SK-N-SH (cell line): ENCODE data around the gene TENT5A. TPM values are rescaled to one million over a fixed set of nuclear protein-coding genes. Genes with fewer than 3 reads are reported as not detected.

Source experiments
- CTCF ChIA-PET: fragments of 300-600, 350-600 bp; formaldehyde crosslinking; extraction: SDS; loops from one replicate; lab custom pipeline; 2021; lab: Yijun Ruan, JAX
- POLR2A ChIA-PET: fragments of 350-600 bp; sonication (Branson Sonifier 250); formaldehyde crosslinking; extraction: SDS; loops from one replicate; lab custom pipeline; 2020; ENCODE audit warnings: antibody characterized with exemption, inconsistent platforms; lab: Yijun Ruan, JAX
- DNase-seq: peaks from one replicate; pipeline ENCODE4 v3.0.0; 2012
- H2AFZ ChIP-seq: fragments of 200-600 bp; sonication (generic); 2 replicates; pipeline ENCODE4 v1.8.1; 2016; ENCODE audit warnings: antibody characterized with exemption, mild to moderate bottlenecking, low read depth
- H3F3A ChIP-seq: fragments of 200-600 bp; sonication (generic); replicated peaks from 2 replicates; pipeline ENCODE3; 2016; ENCODE audit warnings: antibody characterized with exemption, mild to moderate bottlenecking; ENCODE audit not compliant: insufficient read depth
- H3K27ac ChIP-seq, 2 experiments: fragments of 200-500 bp in 1 of 2; fragments of 200-600 bp in 1 of 2; sonication (Bioruptor generic) in 1 of 2; sonication (generic), shearing (Covaris generic) in 1 of 2; 2 replicates each; pipeline versions ENCODE4 v1.5.1 to v1.6.1; 2014 to 2016; ENCODE audit warnings: low read depth in 2 of 2, inconsistent platforms in 1 of 2, low read length in 1 of 2, mild to moderate bottlenecking in 1 of 2, mixed read lengths in 1 of 2
- H3K27me3 ChIP-seq: fragments of 200-600 bp; sonication (generic), shearing (Covaris generic); 2 replicates; pipeline ENCODE4 v1.6.1; 2016; ENCODE audit warnings: mixed run types; ENCODE audit not compliant: insufficient read depth
- H3K36me3 ChIP-seq, 2 experiments: fragments of 200-500 bp in 1 of 2; fragments of 200-600 bp in 1 of 2; sonication (Bioruptor generic) in 1 of 2; sonication (generic) in 1 of 2; replicated peaks in 1 of 2; 2 replicates each; pipeline versions ENCODE3 to v1.5.1; 2014 to 2016; ENCODE audit warnings: low read length in 1 of 2, mild to moderate bottlenecking in 1 of 2; ENCODE audit not compliant: insufficient read depth in 2 of 2, control insufficient read depth in 1 of 2
- H3K4me1 ChIP-seq, 2 experiments: fragments of 200-500 bp in 1 of 2; fragments of 200-600 bp in 1 of 2; sonication (Bioruptor generic) in 1 of 2; sonication (generic), shearing (Covaris generic) in 1 of 2; 2 replicates each; pipeline versions ENCODE4 v1.5.1 to v1.6.1; 2014 to 2016; ENCODE audit warnings: low read depth in 1 of 2, low read length in 1 of 2, mixed run types in 1 of 2; ENCODE audit not compliant: insufficient read depth in 2 of 2, control insufficient read depth in 1 of 2
- H3K4me2 ChIP-seq: fragments of 200-600 bp; sonication (generic), shearing (Covaris generic); 2 replicates; pipeline ENCODE4 v1.6.1; 2017; ENCODE audit warnings: mixed run types
- H3K4me3 ChIP-seq, 2 experiments: fragments of 200-500 bp in 1 of 2; fragments of 200-600 bp in 1 of 2; sonication (Bioruptor generic) in 1 of 2; sonication (generic), shearing (Covaris generic) in 1 of 2; 2 replicates each; pipeline versions ENCODE4 v1.5.1 to v1.8.1; 2014 to 2016; ENCODE audit warnings: low read depth in 2 of 2, inconsistent platforms in 1 of 2, low read length in 1 of 2, mild to moderate bottlenecking in 1 of 2, mixed read lengths in 1 of 2, moderate library complexity in 1 of 2
- H3K79me2 ChIP-seq: fragments of 200-600 bp; sonication (generic); 2 replicates; pipeline ENCODE4 v1.8.1; 2017; ENCODE audit warnings: mild to moderate bottlenecking; ENCODE audit not compliant: insufficient read depth
- H3K9ac ChIP-seq: fragments of 200-600 bp; sonication (generic); 2 replicates; pipeline ENCODE4 v1.6.1; 2017; ENCODE audit warnings: mixed run types
- H3K9me2 ChIP-seq: fragments of 200-600 bp; sonication (generic); 2 replicates; pipeline ENCODE4 v1.6.1; 2017; ENCODE audit warnings: mixed run types
- H3K9me3 ChIP-seq: fragments of 200-600 bp; sonication (generic); 2 replicates; pipeline ENCODE4 v1.6.1; 2017; ENCODE audit warnings: mixed run types, mild to moderate bottlenecking, moderate library complexity
- H4K20me1 ChIP-seq: fragments of 200-600 bp; sonication (generic); 2 replicates; pipeline ENCODE4 v1.6.1; 2017; ENCODE audit warnings: mild to moderate bottlenecking, mixed run types; ENCODE audit not compliant: insufficient read depth
- CHD2 ChIP-seq: fragments of 150-350 bp; IDR thresholded peaks from 2 replicates; pipeline ENCODE4 v1.6.1; 2018; ENCODE audit warnings: low read length; ENCODE audit not compliant: partially characterized antibody
- FOXM1 ChIP-seq: IDR thresholded peaks from 2 replicates; pipeline ENCODE4 v1.4.0; 2012; ENCODE audit warnings: low read depth, mild to moderate bottlenecking
- GATA2 ChIP-seq: sonication (generic); formaldehyde crosslinking; IDR thresholded peaks from 2 replicates; pipeline ENCODE4 v1.5.0; 2020; ENCODE audit warnings: mild to moderate bottlenecking, missing genetic modification reagents
- MEF2A ChIP-seq: IDR thresholded peaks from 2 replicates; pipeline ENCODE4 v1.4.0; 2012; ENCODE audit warnings: low read depth, borderline replicate concordance
- NRF1 ChIP-seq: IDR thresholded peaks from 2 replicates; pipeline ENCODE4 v1.6.1; 2012; ENCODE audit warnings: low read depth, mild to moderate bottlenecking, low read length
- PBX3 ChIP-seq: IDR thresholded peaks from 2 replicates; pipeline ENCODE4; 2012
- RCOR1 ChIP-seq: fragments of 150-350 bp; IDR thresholded peaks from 2 replicates; pipeline ENCODE4 v1.6.1; 2017; ENCODE audit warnings: antibody characterized with exemption, low read length
- RFX5 ChIP-seq: IDR thresholded peaks from 2 replicates; pipeline ENCODE4 v1.6.1; 2012; ENCODE audit warnings: mild to moderate bottlenecking, improper control_type of control experiment, low read length
- SIN3A ChIP-seq: IDR thresholded peaks from 2 replicates; pipeline ENCODE4 v1.6.1; 2012; ENCODE audit warnings: low read depth, mild to moderate bottlenecking, low read length, moderate library complexity, borderline replicate concordance
- SMC3 ChIP-seq: IDR thresholded peaks from 2 replicates; pipeline ENCODE4 v1.6.1; 2012; ENCODE audit warnings: low read depth, low read length, improper control_type of control experiment
- ZBTB33 ChIP-seq: IDR thresholded peaks from 2 replicates; pipeline ENCODE4 v1.4.0; 2012; ENCODE audit warnings: low read depth, borderline replicate concordance
- WGBS: methylation state at CpG from one replicate; pipeline ENCODE4 v1.1.6; 2017; ENCODE audit warnings: low lambda C conversion rate; 5-methylcytosine and 5-hydroxymethylcytosine counted together
- polyA plus RNA-seq, 3 experiments: library from polyadenylated mRNA; depleted of rRNA; stranded (reverse); fragments of >200 nt; gene quantifications; 2 replicates each; pipeline ENCODE4 v1.2.3, GENCODE V29; 2012
- TF ChIP-seq, protein P1 (sequence below): IDR thresholded peaks from 2 replicates; pipeline ENCODE4 v1.4.0; 2012; ENCODE audit warnings: low read depth, borderline replicate concordance
- TF ChIP-seq, protein P2 (sequence below): IDR thresholded peaks from 2 replicates; pipeline ENCODE4 v1.4.0; 2012; ENCODE audit warnings: low read depth

Gene TENT5A
- polyA plus RNA-seq, 1 of the 3 experiments (the other 2 are of a cell fraction) = 4.9 TPM

GRCh38 chr6:81770381-81770780 is 17.9 kb upstream of the TENT5A start:
- POLR2A ChIA-PET = no interaction called here
- no peak for DNase-seq
- Histone ChIP-seq H3K9me3 (no peaks in the 10 kb centered on the region), H2AFZ (no peak overlapping the region), H3K27me3 (no peaks in the 10 kb centered on the region), H3K4me2 (no peak overlapping the region), H4K20me1 (no peaks in the 10 kb centered on the region), H3K36me3 (no peaks in the 10 kb centered on the region), H3K4me3 (no peak overlapping the region), H3K9me2 (no peaks in the 10 kb centered on the region), H3K27ac (no peak overlapping the region; a peak in 1 of 4 replicates), H3F3A (peaks cover 11% of the 10 kb centered on the region), H3K9ac (no peak overlapping the region), H3K4me1 (peaks cover 5 to 19% of the 10 kb centered on the region in 2 experiments), H3K79me2 (no peaks in the 10 kb centered on the region; the same call in 1 of the 2 replicates)
- 75% methylated on average over 1 of the region's 1 CpG for WGBS
- TF ChIP-seq GATA2 (CRISPR knock-in tag) (no peak), RCOR1 (no peak), NRF1 (no peak), SMC3 (no peak), RFX5 (no peak)
- CTCF ChIA-PET = no interaction called here

DNA sequence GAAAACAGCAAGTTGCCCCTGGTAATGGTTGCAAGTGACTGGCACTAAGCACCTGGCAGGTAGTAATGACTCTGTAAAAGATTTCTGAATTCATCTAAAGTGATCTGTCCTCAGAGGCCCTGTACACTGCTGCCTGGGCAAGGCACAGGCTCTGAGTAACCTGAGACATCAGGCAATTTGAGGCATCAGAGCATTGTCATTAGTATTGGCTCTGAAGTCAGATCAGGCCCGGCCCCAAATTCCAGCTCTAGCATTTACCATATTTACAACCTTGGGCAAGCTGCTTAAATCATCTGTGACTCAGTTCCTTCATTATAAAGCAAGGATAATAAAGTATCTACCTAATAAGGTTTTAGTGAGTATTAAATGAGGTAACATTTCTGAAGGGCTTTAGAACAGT is 17.3 kb upstream of the TENT5A start:
- H4K20me1 ChIP-seq = no peaks in the 10 kb centered on the region
- POLR2A ChIA-PET = no interaction called here
- H3K36me3 ChIP-seq = no peaks in the 10 kb centered on the region
- no peaks in the 10 kb centered on the region for H3K9me3 ChIP-seq
- no peak overlapping the region for H3K9ac ChIP-seq
- CTCF ChIA-PET = no interaction called here
- 53% methylated on average over 1 of the region's 1 CpG for WGBS
- H3K27ac ChIP-seq = no peak overlapping the region; a peak in 1 of 4 replicates
- H3K4me2 ChIP-seq = no peak overlapping the region
- peaks cover 11% of the 10 kb centered on the region for H3F3A ChIP-seq
- H3K4me1 ChIP-seq = peaks cover 5 to 19% of the 10 kb centered on the region in 2 experiments
- TF ChIP-seq, protein P1, sequence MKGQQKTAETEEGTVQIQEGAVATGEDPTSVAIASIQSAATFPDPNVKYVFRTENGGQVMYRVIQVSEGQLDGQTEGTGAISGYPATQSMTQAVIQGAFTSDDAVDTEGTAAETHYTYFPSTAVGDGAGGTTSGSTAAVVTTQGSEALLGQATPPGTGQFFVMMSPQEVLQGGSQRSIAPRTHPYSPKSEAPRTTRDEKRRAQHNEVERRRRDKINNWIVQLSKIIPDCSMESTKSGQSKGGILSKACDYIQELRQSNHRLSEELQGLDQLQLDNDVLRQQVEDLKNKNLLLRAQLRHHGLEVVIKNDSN = no peak
- TF ChIP-seq CHD2 (no peak), SIN3A (no peak), MEF2A (no peak), FOXM1 (no peak), PBX3 (peak; percentile 46), ZBTB33 (no peak)
- TF ChIP-seq, protein P2, sequence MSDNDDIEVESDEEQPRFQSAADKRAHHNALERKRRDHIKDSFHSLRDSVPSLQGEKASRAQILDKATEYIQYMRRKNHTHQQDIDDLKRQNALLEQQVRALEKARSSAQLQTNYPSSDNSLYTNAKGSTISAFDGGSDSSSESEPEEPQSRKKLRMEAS = no peak
- no peak for DNase-seq
- no peak overlapping the region for H3K4me3 ChIP-seq
- H3K27me3 ChIP-seq = no peaks in the 10 kb centered on the region
- H3K9me2 ChIP-seq = no peaks in the 10 kb centered on the region
- H3K79me2 ChIP-seq = no peaks in the 10 kb centered on the region
- H2AFZ ChIP-seq = no peak overlapping the region
